RWPE2 (cell line): ENCODE measurements around the gene WWOX.

ENCODE experiments used
- ATAC-seq: fragments of 200-7000 bp; cut with Tn5 transposase; 3 replicates; pipeline ENCODE4 v1.9.1; 2021; ENCODE audit warnings: low read depth
- DNase-seq: peaks from one replicate; pipeline ENCODE4 v3.0.0-alpha.2; 2020; ENCODE audit warnings: low spot score
- H3K27ac ChIP-seq: fragments of 450-650 bp; 2 replicates; pipeline ENCODE4 v1.5.1; 2017; ENCODE audit warnings: mild to moderate bottlenecking; ENCODE audit not compliant: poor library complexity, severe bottlenecking
- H3K27me3 ChIP-seq: fragments of 250-450 bp; sonication (Bioruptor Pico); 2 replicates; pipeline ENCODE4 v1.5.1; 2021; ENCODE audit warnings: mild to moderate bottlenecking, moderate library complexity; ENCODE audit not compliant: insufficient read depth, poor library complexity, severe bottlenecking
- H3K36me3 ChIP-seq: fragments of 250-450 bp; sonication (Bioruptor Pico); 2 replicates; pipeline ENCODE4 v1.5.1; 2020; ENCODE audit warnings: low read depth, mild to moderate bottlenecking, moderate library complexity
- H3K4me1 ChIP-seq: fragments of 250-450 bp; sonication (Bioruptor Pico); 2 replicates; pipeline ENCODE4 v1.5.1; 2021; ENCODE audit warnings: mild to moderate bottlenecking, moderate library complexity; ENCODE audit not compliant: insufficient read depth, poor library complexity, severe bottlenecking
- H3K4me3 ChIP-seq: fragments of 250-450 bp; sonication (Bioruptor Pico); 2 replicates; pipeline ENCODE4 v1.5.1; 2021; ENCODE audit warnings: mild to moderate bottlenecking, moderate library complexity; ENCODE audit not compliant: severe bottlenecking
- H3K9me3 ChIP-seq: fragments of 250-450 bp; sonication (Bioruptor Pico); 2 replicates; pipeline ENCODE4 v1.5.1; 2021; ENCODE audit warnings: mild to moderate bottlenecking, moderate library complexity; ENCODE audit not compliant: severe bottlenecking
- TF ChIP-seq, protein P1 (sequence below): fragments of 450-650 bp; IDR thresholded peaks from one replicate; pipeline ENCODE4 v1.5.1; 2017; ENCODE audit warnings: mild to moderate bottlenecking, moderate library complexity; ENCODE audit not compliant: poor library complexity, severe bottlenecking

WWOX gene

GRCh38 chr16:79097166-79097565 is 997.7 kb downstream of the WWOX start:
- no peaks in the 10 kb centered on the region for H3K27me3 ChIP-seq
- no peak overlapping the region for H3K27ac ChIP-seq
- TF ChIP-seq, protein P1, sequence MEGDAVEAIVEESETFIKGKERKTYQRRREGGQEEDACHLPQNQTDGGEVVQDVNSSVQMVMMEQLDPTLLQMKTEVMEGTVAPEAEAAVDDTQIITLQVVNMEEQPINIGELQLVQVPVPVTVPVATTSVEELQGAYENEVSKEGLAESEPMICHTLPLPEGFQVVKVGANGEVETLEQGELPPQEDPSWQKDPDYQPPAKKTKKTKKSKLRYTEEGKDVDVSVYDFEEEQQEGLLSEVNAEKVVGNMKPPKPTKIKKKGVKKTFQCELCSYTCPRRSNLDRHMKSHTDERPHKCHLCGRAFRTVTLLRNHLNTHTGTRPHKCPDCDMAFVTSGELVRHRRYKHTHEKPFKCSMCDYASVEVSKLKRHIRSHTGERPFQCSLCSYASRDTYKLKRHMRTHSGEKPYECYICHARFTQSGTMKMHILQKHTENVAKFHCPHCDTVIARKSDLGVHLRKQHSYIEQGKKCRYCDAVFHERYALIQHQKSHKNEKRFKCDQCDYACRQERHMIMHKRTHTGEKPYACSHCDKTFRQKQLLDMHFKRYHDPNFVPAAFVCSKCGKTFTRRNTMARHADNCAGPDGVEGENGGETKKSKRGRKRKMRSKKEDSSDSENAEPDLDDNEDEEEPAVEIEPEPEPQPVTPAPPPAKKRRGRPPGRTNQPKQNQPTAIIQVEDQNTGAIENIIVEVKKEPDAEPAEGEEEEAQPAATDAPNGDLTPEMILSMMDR, result no peak
- no peaks in the 10 kb centered on the region for H3K36me3 ChIP-seq
- H3K9me3 ChIP-seq, result no peaks in the 10 kb centered on the region
- DNase-seq (no peak), ATAC-seq (no peak)
- H3K4me3 ChIP-seq, result no peak overlapping the region
- no peaks in the 10 kb centered on the region for H3K4me1 ChIP-seq

DNA sequence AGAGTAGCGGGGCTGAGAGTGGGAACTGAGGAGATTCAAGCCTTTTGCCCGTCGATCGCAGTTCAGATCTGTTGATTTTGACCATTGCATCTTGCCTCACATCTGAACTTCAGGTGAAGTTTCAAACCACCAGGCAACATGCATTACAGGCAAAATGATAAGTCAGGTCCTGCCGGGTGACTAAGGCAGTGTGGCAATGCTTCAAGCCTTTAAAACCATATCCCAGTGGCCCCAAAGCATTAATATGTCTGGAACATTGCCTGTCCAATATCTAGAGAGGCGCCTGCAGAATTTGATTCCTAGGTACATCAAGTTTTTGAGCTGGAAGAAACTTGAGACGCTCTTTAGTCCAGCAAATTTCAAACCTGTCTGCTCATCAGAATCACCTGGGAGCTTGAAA is 998.3 kb downstream of the WWOX start:
- H3K4me1 ChIP-seq, result no peaks in the 10 kb centered on the region
- H3K27ac ChIP-seq, result no peak overlapping the region
- no peak overlapping the region for H3K4me3 ChIP-seq
- no peaks in the 10 kb centered on the region for H3K36me3 ChIP-seq
- H3K27me3 ChIP-seq, result no peaks in the 10 kb centered on the region
- TF ChIP-seq, protein P1, result no peak
- no peaks in the 10 kb centered on the region for H3K9me3 ChIP-seq
- ATAC-seq (no peak), DNase-seq (no peak)

- no peak overlapping the region for H3K27ac ChIP-seq
- no peaks in the 10 kb centered on the region for H3K9me3 ChIP-seq
- H3K4me1 ChIP-seq, result no peaks in the 10 kb centered on the region
- H3K4me3 ChIP-seq, result no peak overlapping the region
- no peaks in the 10 kb centered on the region for H3K36me3 ChIP-seq
- no peak for DNase-seq
- TF ChIP-seq, protein P1, result no peak
- H3K27me3 ChIP-seq, result no peaks in the 10 kb centered on the region
- ATAC-seq, result no peak
Measured at GRCh38 chr16:79098907-79099306, 999.5 kb downstream of the WWOX start.

DNA sequence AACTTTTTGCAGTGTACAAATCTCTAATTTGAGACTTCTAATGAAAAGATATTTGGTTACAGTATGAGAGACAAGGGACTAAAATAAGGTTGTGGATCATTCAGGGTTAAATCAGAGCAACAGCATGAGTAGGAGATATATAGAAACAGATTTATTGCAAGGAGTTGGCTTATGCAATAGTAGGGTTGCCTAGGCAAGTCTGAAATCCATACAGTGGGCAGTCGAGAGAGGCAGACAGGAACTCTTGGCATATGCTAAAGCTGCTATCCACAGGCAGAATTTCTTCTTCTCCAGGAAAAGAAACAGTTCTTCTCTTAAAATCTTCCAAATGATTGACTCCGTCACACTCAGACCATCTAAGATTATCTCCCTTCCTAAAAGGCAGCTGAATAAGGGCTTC is 1000.3 kb downstream of the WWOX start:
- TF ChIP-seq, protein P1, result no peak
- DNase-seq (no peak), ATAC-seq (no peak)
- Histone ChIP-seq H3K4me3 (no peak overlapping the region), H3K9me3 (no peaks in the 10 kb centered on the region), H3K4me1 (no peaks in the 10 kb centered on the region), H3K36me3 (no peaks in the 10 kb centered on the region), H3K27ac (no peak overlapping the region), H3K27me3 (no peaks in the 10 kb centered on the region)

- Histone ChIP-seq H3K9me3 (no peaks in the 10 kb centered on the region), H3K4me3 (no peak overlapping the region), H3K36me3 (no peaks in the 10 kb centered on the region), H3K27ac (no peak overlapping the region), H3K27me3 (no peaks in the 10 kb centered on the region), H3K4me1 (no peaks in the 10 kb centered on the region)
- no peak for DNase-seq
- TF ChIP-seq, protein P1, result no peak
- ATAC-seq, result no peak
Measured at GRCh38 chr16:79100447-79100846, 1001.0 kb downstream of the WWOX start.
